DOHH2 (cell line): ENCODE results near the gene OR7G1.

Experiments used
- H3F3A ChIP-seq: fragments of 200-600 bp; sonication (generic), shearing (Covaris generic); 2 replicates; pipeline ENCODE4 v1.6.0; 2016; ENCODE audit warnings: antibody characterized with exemption, mild to moderate bottlenecking; ENCODE audit not compliant: control insufficient read depth, insufficient read depth
- H3K27ac ChIP-seq: fragments of 200-600 bp; sonication (generic); 2 replicates; pipeline ENCODE4 v1.5.1; 2014; ENCODE audit warnings: low read depth, mild to moderate bottlenecking, low read length, moderate library complexity
- H3K27me3 ChIP-seq: fragments of 200-600 bp; sonication (generic); 2 replicates; pipeline ENCODE4 v1.6.1; 2014; ENCODE audit warnings: mild to moderate bottlenecking, low read length, mixed read lengths; ENCODE audit not compliant: control insufficient read depth
- H3K36me3 ChIP-seq: fragments of 200-600 bp; sonication (generic); 2 replicates; pipeline ENCODE4 v1.6.1; 2014; ENCODE audit warnings: mild to moderate bottlenecking, low read length, moderate library complexity, mixed read lengths; ENCODE audit not compliant: control insufficient read depth
- H3K4me1 ChIP-seq: fragments of 200-600 bp; sonication (generic); 2 replicates; pipeline ENCODE4 v1.6.1; 2014; ENCODE audit warnings: mild to moderate bottlenecking, low read length, mixed read lengths; ENCODE audit not compliant: control insufficient read depth
- H3K4me2 ChIP-seq: fragments of 200-600 bp; sonication (generic); 2 replicates; pipeline ENCODE4 v1.6.0; 2014; ENCODE audit warnings: mild to moderate bottlenecking, low read length, moderate library complexity
- H3K4me3 ChIP-seq: fragments of 200-600 bp; sonication (generic); 2 replicates; pipeline ENCODE4 v1.5.1; 2014; ENCODE audit warnings: mild to moderate bottlenecking, low read length, mixed read lengths
- H3K79me2 ChIP-seq: fragments of 200-600 bp; sonication (generic); 2 replicates; pipeline ENCODE4 v1.6.1; 2014; ENCODE audit warnings: mild to moderate bottlenecking, low read length, mixed read lengths; ENCODE audit not compliant: control insufficient read depth
- H3K9me2 ChIP-seq: fragments of 200-600 bp; sonication (generic); replicated peaks from 2 replicates; pipeline ENCODE4 v1.6.1; 2014; ENCODE audit warnings: mild to moderate bottlenecking, low read length, mixed read lengths; ENCODE audit not compliant: control insufficient read depth
- H3K9me3 ChIP-seq: fragments of 200-600 bp; sonication (generic); 2 replicates; pipeline ENCODE4 v1.6.1; 2014; ENCODE audit warnings: antibody characterized with exemption, low read length, mixed read lengths; ENCODE audit not compliant: control insufficient read depth, insufficient read depth
- H4K20me1 ChIP-seq: fragments of 200-600 bp; sonication (generic); 2 replicates; pipeline ENCODE4 v1.6.0; 2014; ENCODE audit warnings: low read depth, mild to moderate bottlenecking, antibody characterized with exemption, low read length, moderate library complexity; ENCODE audit not compliant: control insufficient read depth, insufficient read depth
- EZH2phosphoT487 ChIP-seq: fragments of 200-600 bp; sonication (generic); IDR thresholded peaks from 2 replicates; pipeline ENCODE4 v1.6.1; 2017; ENCODE audit warnings: borderline replicate concordance, mild to moderate bottlenecking, antibody characterized with exemption, low read length, moderate library complexity, mixed read lengths
- TF ChIP-seq, protein P1 (sequence below): fragments of 200-600 bp; sonication (generic); IDR thresholded peaks from one replicate; pipeline ENCODE4 v1.5.1; 2014; ENCODE audit warnings: antibody characterized with exemption, mild to moderate bottlenecking, low read depth, low read length; ENCODE audit not compliant: poor library complexity, severe bottlenecking

Gene OR7G1

DNA sequence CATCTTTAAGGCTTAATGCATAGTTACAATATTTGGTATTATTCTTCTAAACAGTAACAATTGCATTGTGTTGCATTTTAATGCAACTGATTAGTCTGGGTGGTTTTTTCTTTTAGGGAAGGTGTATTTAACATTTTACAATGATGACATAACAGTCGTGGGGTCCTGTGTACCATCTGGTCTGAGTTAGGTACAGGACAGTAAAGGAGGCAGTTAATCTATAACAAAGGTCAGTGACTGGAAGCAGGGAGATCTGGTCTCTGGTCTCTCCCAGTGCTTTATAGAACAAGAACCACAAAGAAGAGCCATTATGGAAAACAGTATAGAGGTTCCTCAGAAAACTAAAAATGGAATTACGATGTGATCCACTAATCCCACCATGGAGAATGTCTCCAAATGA lies 5.6 kb downstream of the OR7G1 start:
- Histone ChIP-seq H3K79me2 (no peaks in the 10 kb centered on the region), H3K4me3 (no peak overlapping the region), H3K9me3 (no peaks in the 10 kb centered on the region), H3K27me3 (no peaks in the 10 kb centered on the region), H3K27ac (no peak overlapping the region), H4K20me1 (no peaks in the 10 kb centered on the region), H3F3A (no peaks in the 10 kb centered on the region), H3K4me1 (no peaks in the 10 kb centered on the region), H3K36me3 (no peaks in the 10 kb centered on the region), H3K9me2 (no peaks in the 10 kb centered on the region), H3K4me2 (no peak overlapping the region)
- TF ChIP-seq, protein P1, sequence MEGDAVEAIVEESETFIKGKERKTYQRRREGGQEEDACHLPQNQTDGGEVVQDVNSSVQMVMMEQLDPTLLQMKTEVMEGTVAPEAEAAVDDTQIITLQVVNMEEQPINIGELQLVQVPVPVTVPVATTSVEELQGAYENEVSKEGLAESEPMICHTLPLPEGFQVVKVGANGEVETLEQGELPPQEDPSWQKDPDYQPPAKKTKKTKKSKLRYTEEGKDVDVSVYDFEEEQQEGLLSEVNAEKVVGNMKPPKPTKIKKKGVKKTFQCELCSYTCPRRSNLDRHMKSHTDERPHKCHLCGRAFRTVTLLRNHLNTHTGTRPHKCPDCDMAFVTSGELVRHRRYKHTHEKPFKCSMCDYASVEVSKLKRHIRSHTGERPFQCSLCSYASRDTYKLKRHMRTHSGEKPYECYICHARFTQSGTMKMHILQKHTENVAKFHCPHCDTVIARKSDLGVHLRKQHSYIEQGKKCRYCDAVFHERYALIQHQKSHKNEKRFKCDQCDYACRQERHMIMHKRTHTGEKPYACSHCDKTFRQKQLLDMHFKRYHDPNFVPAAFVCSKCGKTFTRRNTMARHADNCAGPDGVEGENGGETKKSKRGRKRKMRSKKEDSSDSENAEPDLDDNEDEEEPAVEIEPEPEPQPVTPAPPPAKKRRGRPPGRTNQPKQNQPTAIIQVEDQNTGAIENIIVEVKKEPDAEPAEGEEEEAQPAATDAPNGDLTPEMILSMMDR: no peak
- TF ChIP-seq EZH2phosphoT487: no peak

GRCh38 chr19:9107375-9107774 lies 8.2 kb downstream of the OR7G1 start, which contains the start of gene OR7G2:
TSS of gene OR7G2 (minus strand) at chr19:9107475. CDS start at chr19:9103243, 4,232 bp downstream.
- H3K4me1 ChIP-seq: no peaks in the 10 kb centered on the region
- no peak within 1 kb of the TSS for H3K4me3 ChIP-seq
- TF ChIP-seq, protein P1: no peak
- no peak for TF ChIP-seq EZH2phosphoT487
- no peaks in the 10 kb centered on the region for H3K27me3 ChIP-seq
- no peak within 1 kb of the TSS for H3K4me2 ChIP-seq
- H4K20me1 ChIP-seq: no peaks in the 10 kb centered on the region
- no peaks in the 10 kb centered on the region for H3K79me2 ChIP-seq
- no peaks in the 10 kb centered on the region for H3F3A ChIP-seq
- no peaks in the 10 kb centered on the region for H3K36me3 ChIP-seq
- H3K27ac ChIP-seq: no peak within 1 kb of the TSS
- H3K9me3 ChIP-seq: no peaks in the 10 kb centered on the region
- no peaks in the 10 kb centered on the region for H3K9me2 ChIP-seq

DNA sequence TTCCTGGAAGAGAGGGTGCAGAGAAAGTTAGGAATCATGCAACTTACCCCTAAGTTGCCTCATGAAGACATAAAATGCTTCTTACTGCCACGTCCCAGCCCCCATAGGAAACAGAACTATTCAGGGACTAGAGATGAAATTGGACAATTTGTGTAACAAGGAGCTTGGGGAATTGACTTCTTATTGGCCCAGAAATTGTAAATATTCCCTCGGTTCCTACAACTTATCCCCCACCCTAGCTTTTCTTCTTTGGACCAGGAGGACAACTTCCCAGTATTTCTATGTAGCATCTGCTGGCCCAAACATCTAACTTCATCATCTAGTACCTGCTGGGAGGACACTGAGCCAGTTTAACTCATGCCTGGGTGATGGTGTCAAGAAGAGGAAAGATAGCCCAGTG lies 28.8 kb downstream of the OR7G1 start, which contains the start of gene OR1M1:
TSS of gene OR1M1 (plus strand) at position 301 of the 400 bp plus-strand sequence. CDS start 6,184 bp downstream, outside the sequence.
- H3K4me2 ChIP-seq: no peak within 1 kb of the TSS
- no peaks in the 10 kb centered on the region for H3K27me3 ChIP-seq
- H3K36me3 ChIP-seq: no peaks in the 10 kb centered on the region
- H3K9me2 ChIP-seq: no peaks in the 10 kb centered on the region
- no peaks in the 10 kb centered on the region for H3K9me3 ChIP-seq
- no peaks in the 10 kb centered on the region for H4K20me1 ChIP-seq
- TF ChIP-seq EZH2phosphoT487: no peak
- TF ChIP-seq, protein P1: no peak
- H3F3A ChIP-seq: no peaks in the 10 kb centered on the region
- H3K79me2 ChIP-seq: no peaks in the 10 kb centered on the region
- no peak within 1 kb of the TSS for H3K27ac ChIP-seq
- no peaks in the 10 kb centered on the region for H3K4me1 ChIP-seq
- no peak within 1 kb of the TSS for H3K4me3 ChIP-seq

DNA sequence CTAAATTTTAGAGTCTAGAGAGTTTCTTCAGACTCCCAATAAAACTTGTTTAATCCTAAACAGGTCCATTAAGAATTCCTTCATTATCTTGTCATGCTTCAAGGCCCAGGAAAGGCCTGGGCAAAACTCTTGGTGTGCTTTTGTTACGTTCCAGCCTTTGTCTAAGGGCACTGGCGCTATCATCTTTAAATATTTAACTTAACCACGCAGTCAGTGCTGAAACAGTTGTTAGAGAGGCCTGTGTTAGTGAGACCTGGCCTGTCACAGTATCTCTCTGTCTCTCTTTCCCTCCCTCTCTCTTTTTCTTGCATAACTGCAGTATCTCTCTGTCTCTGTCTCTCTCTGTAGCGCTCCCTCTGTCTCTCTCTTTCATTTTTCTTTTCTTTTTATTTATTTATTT lies 36.9 kb downstream of the OR7G1 start:
- H3K4me1 ChIP-seq: no peaks in the 10 kb centered on the region
- no peaks in the 10 kb centered on the region for H3K9me3 ChIP-seq
- no peaks in the 10 kb centered on the region for H3K36me3 ChIP-seq
- TF ChIP-seq, protein P1: no peak
- no peak for TF ChIP-seq EZH2phosphoT487
- no peak overlapping the region for H3K4me3 ChIP-seq
- H3K27me3 ChIP-seq: no peaks in the 10 kb centered on the region
- no peaks in the 10 kb centered on the region for H3F3A ChIP-seq
- H3K79me2 ChIP-seq: no peaks in the 10 kb centered on the region
- no peaks in the 10 kb centered on the region for H3K9me2 ChIP-seq
- no peak overlapping the region for H3K4me2 ChIP-seq
- H3K27ac ChIP-seq: no peak overlapping the region
- H4K20me1 ChIP-seq: no peaks in the 10 kb centered on the region
